HG03175 (cell line): ENCODE measurements around the gene SLC25A25.
"Not testable (repeated sequence)": the region's sequence is repeated elsewhere in the genome, so short reads cannot be mapped to it uniquely, and the experiment has no call there.

Source experiments
- ATAC-seq: cut with Tn5 transposase; IDR thresholded peaks from one replicate; pipeline ENCODE4 v1.9.1; 2021; ENCODE audit warnings: mild to moderate bottlenecking, moderate library complexity; ENCODE audit not compliant: unreplicated experiment

Gene SLC25A25

GRCh38 chr9:128123451-128124080 is 55.5 kb downstream of the SLC25A25 start:
- no peak for ATAC-seq

DNA sequence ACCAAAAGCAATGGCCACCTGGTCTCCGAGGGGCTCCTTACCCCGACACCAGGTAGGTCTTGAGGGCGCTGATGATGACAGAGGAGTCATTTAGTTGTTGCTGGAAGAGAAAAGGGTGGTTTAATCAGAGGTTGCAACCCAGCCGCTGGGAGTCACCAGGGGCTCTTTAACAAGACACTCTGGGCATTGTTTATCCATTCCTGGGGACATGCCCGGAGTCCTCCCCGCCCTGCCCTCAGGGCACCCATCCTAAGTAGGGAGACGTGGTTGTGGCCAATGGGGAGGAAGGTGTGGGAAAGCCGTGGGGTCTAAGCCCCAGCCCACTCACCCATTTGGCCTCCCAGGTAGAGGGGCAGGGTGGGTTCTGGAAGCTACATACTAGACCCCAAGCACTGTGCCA is 56.4 kb downstream of the SLC25A25 start:
- ATAC-seq: no peak

DNA sequence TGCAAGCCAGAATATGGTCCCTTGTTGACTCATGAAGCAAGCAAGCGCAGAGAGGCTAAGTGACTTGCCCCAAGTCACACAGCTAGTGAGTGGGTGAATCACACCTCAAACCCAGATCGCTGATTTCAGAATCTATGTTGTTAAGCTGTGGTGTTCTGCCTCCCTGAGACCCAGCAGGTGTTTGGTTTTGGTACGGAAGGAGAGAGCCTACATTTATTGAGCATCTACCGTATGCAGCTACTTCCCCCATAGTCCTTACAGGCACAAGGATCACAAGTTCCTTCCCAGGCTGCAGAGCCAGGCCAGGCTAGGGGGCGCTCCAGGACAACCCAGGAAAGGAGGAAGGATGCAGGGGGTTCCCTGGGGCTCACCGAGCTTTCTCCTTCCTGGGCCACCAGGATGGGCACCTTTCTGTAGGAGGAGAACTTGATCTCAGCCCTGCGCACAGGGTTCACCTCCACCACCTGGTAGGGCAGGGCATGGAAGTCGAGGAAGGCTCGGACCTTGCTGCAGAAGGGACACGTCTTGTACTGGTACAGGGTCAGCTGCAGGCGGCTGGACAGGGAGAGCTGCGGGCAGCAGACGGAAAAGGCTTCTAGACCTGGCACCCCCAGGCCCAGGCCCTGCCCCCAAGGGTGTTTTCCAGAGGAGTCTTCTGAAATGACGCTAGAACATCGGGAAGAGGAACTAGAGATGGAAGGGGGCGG is 57.0 kb downstream of the SLC25A25 start:
- no peak for ATAC-seq

GRCh38 chr9:128125580-128126354 is 57.7 kb downstream of the SLC25A25 start:
- no peak for ATAC-seq

- peak; percentile 59 for ATAC-seq
Measured at GRCh38 chr9:128127568-128127989, 59.5 kb downstream of the SLC25A25 start, which contains the start of gene PTGES2. TSS of gene PTGES2 (minus strand) at chr9:128127729. CDS start at chr9:128127717, 12 bp downstream.

GRCh38 chr9:128127990-128128835 is 60.2 kb downstream of the SLC25A25 start:
- peak; percentile 72 for ATAC-seq

DNA sequence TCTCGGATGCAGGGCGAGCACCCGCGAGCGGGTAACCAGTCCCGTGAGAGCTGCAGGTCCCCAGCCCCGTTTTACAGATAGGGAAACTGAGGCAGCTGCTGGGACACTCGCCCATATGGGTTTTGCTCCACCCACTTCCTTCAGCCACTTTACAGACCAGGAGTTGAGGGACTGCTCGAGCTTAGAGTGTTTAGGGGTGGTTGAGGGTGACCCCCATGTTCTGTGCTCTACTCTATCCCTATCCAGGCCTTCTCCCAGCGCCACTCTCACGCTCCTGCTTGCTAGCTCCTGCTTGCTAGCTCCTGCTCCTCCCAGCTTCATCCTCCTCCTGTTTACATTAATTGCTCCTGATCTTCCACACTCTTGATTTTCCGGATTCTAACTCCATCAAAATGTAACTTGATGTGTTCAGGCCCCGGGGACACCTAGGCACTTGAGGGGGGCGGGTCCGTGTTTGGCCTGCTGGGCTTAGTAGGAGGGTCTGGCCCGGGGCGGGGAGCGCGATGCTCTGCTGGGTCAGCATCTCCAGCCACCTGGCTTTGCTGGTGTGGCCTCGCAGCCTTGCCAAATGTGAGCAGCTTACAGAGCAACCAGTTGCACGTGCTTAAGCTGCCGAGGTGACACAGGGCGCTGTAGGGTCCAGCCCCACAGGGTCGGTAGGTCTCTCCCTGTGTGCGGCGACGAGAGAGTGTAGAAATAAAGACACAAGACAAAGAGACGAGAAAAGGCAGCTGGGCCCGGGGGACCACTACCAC is 61.0 kb downstream of the SLC25A25 start:
- ATAC-seq: no peak

- not testable (repeated sequence) for ATAC-seq
Measured at GRCh38 chr9:128129976-128130590, 62.1 kb downstream of the SLC25A25 start.

- ATAC-seq: not testable (repeated sequence)
Measured at GRCh38 chr9:128130651-128131050, 62.6 kb downstream of the SLC25A25 start.

DNA sequence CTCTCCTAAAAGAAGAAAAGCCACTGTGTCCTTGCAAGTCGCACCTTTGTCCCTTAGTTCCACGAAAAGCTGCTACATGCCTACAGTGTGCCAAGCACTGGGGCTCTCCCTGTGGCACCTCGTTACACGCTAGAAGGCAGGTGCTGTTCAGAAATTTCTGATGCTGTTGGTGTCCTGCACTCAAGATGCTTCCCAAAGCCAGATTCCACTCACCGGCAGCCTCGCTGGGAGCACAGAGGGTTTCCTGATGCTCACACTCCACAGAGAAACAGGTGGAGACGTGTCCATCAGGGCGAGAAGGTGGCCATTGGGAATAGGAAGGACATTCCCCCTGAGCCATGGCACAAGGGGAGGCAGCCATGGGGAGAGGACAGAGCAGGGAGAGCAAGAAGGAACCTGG is 63.3 kb downstream of the SLC25A25 start:
- not testable (repeated sequence) for ATAC-seq

GRCh38 chr9:128132139-128132538 is 64.1 kb downstream of the SLC25A25 start:
- ATAC-seq: not testable (repeated sequence)

GRCh38 chr9:128135561-128135960 is 67.5 kb downstream of the SLC25A25 start:
- ATAC-seq: not testable (repeated sequence)

DNA sequence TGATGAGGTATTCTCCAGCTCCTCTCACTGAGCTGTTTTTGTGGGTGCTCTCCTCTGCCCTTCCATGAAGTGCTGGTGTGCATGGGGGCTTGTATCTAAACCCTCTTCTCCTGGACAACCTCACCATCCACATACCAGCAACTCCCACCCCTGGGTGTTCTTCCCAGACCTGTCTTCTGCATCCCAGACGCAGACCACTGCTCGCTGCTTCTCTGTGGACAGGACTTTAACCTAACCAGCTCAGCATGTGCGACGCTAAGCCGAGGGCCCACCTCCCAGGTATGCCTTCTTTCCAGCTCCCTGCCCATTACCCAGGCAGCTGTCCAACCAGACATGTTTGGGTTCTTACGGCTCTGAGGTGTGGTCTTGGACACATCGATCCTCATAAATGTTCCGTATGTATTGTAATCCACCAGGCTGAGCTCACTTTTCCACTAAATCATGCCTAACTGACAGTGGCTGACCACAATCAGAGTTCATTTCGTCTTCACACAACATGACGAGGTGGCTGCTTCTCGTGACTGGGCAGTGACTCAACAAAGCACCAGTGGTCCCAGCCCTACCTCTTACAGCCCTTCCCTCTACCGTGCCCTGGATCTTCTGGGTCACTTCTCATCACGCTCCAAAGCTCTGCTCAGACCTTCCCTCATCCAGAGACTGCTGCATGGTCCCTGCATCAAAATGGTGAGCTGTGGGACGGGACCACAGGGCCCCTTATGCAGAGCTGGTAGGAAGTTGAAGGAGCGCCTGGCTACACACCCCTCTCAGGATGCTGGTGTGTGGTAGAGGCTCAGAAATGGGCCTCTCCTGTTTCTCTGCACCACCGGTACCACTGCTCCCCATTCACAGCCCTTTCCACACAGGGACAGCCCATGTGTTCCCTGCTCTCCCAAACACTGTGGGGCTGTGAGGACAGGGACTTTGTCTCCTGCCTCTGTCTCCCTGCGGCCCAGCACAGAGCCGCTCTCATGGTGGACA is 69.1 kb downstream of the SLC25A25 start:
- no peak for ATAC-seq

DNA sequence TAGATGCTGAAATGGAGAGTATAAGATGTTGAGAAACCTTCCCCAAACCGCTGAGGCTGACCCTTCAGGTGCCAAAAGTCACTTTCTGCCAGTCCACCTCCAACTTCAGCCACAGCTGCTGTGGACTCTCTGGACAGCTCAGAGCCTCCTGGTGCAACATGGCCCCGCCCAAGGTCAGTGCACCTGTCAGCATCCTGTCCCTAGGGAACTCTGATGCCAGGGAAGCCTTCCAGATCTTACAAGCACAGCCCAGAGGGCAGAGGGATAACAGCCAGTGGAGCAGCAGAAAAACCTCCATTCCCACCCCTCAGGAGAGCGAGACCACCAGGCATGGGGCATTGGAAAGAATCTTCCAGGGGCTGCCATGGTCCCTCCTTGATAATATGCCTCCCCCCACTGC is 70.0 kb downstream of the SLC25A25 start:
- no peak for ATAC-seq

- no peak for ATAC-seq
Measured at GRCh38 chr9:128139621-128140020, 71.6 kb downstream of the SLC25A25 start.

DNA sequence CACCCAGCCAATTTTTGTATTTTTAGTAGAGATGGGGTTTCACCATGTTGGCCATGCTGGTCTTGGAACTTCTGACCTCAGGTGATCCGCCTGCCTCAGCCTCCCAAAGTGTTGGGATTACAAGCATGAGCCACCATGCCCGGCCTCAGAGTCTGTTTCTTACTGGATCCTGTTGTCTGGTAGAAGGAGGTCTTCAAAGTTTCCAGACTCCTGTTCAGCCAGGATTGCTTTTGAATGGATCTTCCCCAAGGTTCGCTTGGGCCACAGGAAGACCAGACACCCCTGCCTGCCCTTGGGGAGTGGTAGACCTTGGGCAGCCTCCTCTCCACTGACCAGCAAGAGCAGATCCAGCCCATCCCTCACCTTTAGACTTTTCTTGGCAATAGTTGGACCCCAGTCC is 73.6 kb downstream of the SLC25A25 start:
- ATAC-seq: no peak

DNA sequence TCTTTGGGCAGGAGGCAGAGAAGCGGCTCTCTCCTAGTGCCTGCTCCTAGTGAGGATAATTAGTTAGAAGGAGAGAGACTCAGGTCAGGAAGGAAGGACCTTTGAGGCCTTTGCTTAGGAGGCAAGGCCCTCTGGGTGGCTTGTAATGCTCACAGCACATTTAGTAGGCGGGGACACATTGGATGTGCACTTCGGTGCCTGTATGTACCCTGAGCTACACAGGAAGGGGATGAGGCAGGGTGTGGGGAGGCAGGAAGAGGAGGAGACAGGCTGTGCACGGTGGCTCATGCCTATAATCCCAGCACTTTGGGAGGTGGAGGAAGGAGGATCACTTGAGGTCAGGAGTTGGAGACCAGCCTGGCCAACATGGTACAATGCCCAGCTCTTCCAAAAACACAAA is 74.0 kb downstream of the SLC25A25 start:
- ATAC-seq: no peak

- no peak for ATAC-seq
Measured at GRCh38 chr9:128142596-128142995, 74.6 kb downstream of the SLC25A25 start.
